Activated CD4-positive, alpha-beta T cell treated with anti-CD3 and anti-CD28 coated beads, Interleukin-2, amount 10 ng/mL, durations not matched to agents 7 days and 5 days (primary cell): Measurements from ENCODE around the gene TBC1D1. TPM values are rescaled to one million over a fixed set of nuclear protein-coding genes. Genes with fewer than 3 reads are reported as not detected.
"Not testable (repeated sequence)": the region's sequence is repeated elsewhere in the genome, so short reads cannot be mapped to it uniquely, and the experiment has no call there.

Experiments used
- CTCF ChIA-PET: fragments of 350-600 bp; sonication (Branson Sonifier 250); formaldehyde crosslinking; loops from one replicate; lab custom pipeline; 2021; ENCODE audit warnings: antibody characterized with exemption; lab: Charles Lee
- POLR2A ChIA-PET: fragments of 350-600 bp; sonication (Branson Sonifier 250); formaldehyde crosslinking; loops from one replicate; lab custom pipeline; 2021; ENCODE audit warnings: antibody characterized with exemption; lab: Charles Lee
- DNase-seq: peaks from one replicate; pipeline ENCODE4 v3.0.0-alpha.2; 2020
- H3K27ac Mint-ChIP-seq: one replicate; pipeline ENCODE4 v1.8.0; 2021; ENCODE audit warnings: mild to moderate bottlenecking, moderate library complexity, mixed read lengths
- H3K27me3 Mint-ChIP-seq: one replicate; pipeline ENCODE4 v1.8.0; 2021; ENCODE audit warnings: mixed read lengths
- H3K36me3 Mint-ChIP-seq: one replicate; pipeline ENCODE4 v1.8.0; 2021; ENCODE audit warnings: low read depth, mixed read lengths
- H3K4me1 Mint-ChIP-seq: one replicate; pipeline ENCODE4 v1.8.0; 2021; ENCODE audit warnings: mixed read lengths
- H3K4me3 Mint-ChIP-seq: one replicate; pipeline ENCODE4 v1.8.0; 2021; ENCODE audit warnings: mild to moderate bottlenecking, moderate library complexity, mixed read lengths
- H3K9me3 Mint-ChIP-seq: one replicate; pipeline ENCODE4 v1.8.0; 2021; ENCODE audit warnings: mixed read lengths
- total RNA-seq, 2 experiments: library from RNA; stranded (reverse); gene quantifications; one replicate each; pipeline ENCODE4 v1.2.3, GENCODE V29; 2021

TBC1D1 gene
- total RNA-seq, 2 experiments from 2014 or later, result 73.9 to 99.1 TPM

GRCh38 chr4:38008571-38009021, 117.7 kb downstream of the TBC1D1 start:
- no peak overlapping the region for H3K4me3 Mint-ChIP-seq
- H3K9me3 Mint-ChIP-seq, result no peaks in the 10 kb centered on the region
- peaks cover 4% of the 10 kb centered on the region for H3K36me3 Mint-ChIP-seq
- CTCF ChIA-PET, result no interaction called here
- POLR2A ChIA-PET, result no interaction called here
- H3K27me3 Mint-ChIP-seq, result no peaks in the 10 kb centered on the region
- H3K27ac Mint-ChIP-seq, result no peak overlapping the region
- H3K4me1 Mint-ChIP-seq, result peaks cover 14% of the 10 kb centered on the region
- DNase-seq, result no peak

GRCh38 chr4:38009421-38009820, 118.5 kb downstream of the TBC1D1 start:
- H3K4me3 Mint-ChIP-seq, result no peak overlapping the region
- CTCF ChIA-PET, result no interaction called here
- H3K27me3 Mint-ChIP-seq, result no peaks in the 10 kb centered on the region
- no peak for DNase-seq
- no peaks in the 10 kb centered on the region for H3K9me3 Mint-ChIP-seq
- H3K27ac Mint-ChIP-seq, result no peak overlapping the region
- peaks cover 7% of the 10 kb centered on the region for H3K36me3 Mint-ChIP-seq
- POLR2A ChIA-PET, result no interaction called here
- peaks cover 14% of the 10 kb centered on the region for H3K4me1 Mint-ChIP-seq

GRCh38 chr4:38009949-38010348, 119.1 kb downstream of the TBC1D1 start:
- no peak for DNase-seq
- ChIA-PET POLR2A (no interaction called here), CTCF (no interaction called here)
- Mint-ChIP-seq H3K36me3 (peaks cover 11% of the 10 kb centered on the region), H3K27me3 (no peaks in the 10 kb centered on the region), H3K4me3 (no peak overlapping the region), H3K9me3 (no peaks in the 10 kb centered on the region), H3K4me1 (peaks cover 14% of the 10 kb centered on the region), H3K27ac (no peak overlapping the region)

- Mint-ChIP-seq H3K9me3 (no peaks in the 10 kb centered on the region), H3K36me3 (peaks cover 8% of the 10 kb centered on the region), H3K27ac (no peak overlapping the region), H3K27me3 (no peaks in the 10 kb centered on the region), H3K4me3 (no peak overlapping the region), H3K4me1 (peaks cover 7% of the 10 kb centered on the region)
- CTCF ChIA-PET, result no interaction called here
- POLR2A ChIA-PET, result no interaction called here
- DNase-seq, result no peak
Observed at GRCh38 chr4:38011511-38012162, 120.8 kb downstream of the TBC1D1 start.

GRCh38 chr4:38013461-38014366, 122.8 kb downstream of the TBC1D1 start:
- no peaks in the 10 kb centered on the region for H3K9me3 Mint-ChIP-seq
- DNase-seq, result no peak
- CTCF ChIA-PET, result interaction anchor here (0.6 kb wide), 1 partner anchor 42 kb away, joined by 3 read pairs; no protein-coding TSS in a partner anchor

GRCh38 chr4:38014421-38014852, 123.6 kb downstream of the TBC1D1 start:
- ChIA-PET POLR2A (no interaction called here), CTCF (interaction anchor here (0.6 kb wide), 1 partner anchor 41 kb away, joined by 3 read pairs; no protein-coding TSS in a partner anchor)
- H3K36me3 Mint-ChIP-seq, result peaks cover 11% of the 10 kb centered on the region
- H3K9me3 Mint-ChIP-seq, result no peaks in the 10 kb centered on the region
- DNase-seq, result no peak
- no peak overlapping the region for H3K27ac Mint-ChIP-seq
- peaks cover 5% of the 10 kb centered on the region for H3K4me1 Mint-ChIP-seq
- no peaks in the 10 kb centered on the region for H3K27me3 Mint-ChIP-seq
- no peak overlapping the region for H3K4me3 Mint-ChIP-seq

More at GRCh38 chr4:38013461-38014366, 122.8 kb downstream of the TBC1D1 start:
- Mint-ChIP-seq H3K4me3 (no peak overlapping the region), H3K27me3 (no peaks in the 10 kb centered on the region), H3K36me3 (peaks cover 11% of the 10 kb centered on the region), H3K27ac (no peak overlapping the region), H3K4me1 (peaks cover 5% of the 10 kb centered on the region)
- POLR2A ChIA-PET, result no interaction called here

GRCh38 chr4:38015886-38016515, 125.1 kb downstream of the TBC1D1 start:
- no peaks in the 10 kb centered on the region for H3K27me3 Mint-ChIP-seq
- ChIA-PET POLR2A (no interaction called here), CTCF (no interaction called here)
- H3K27ac Mint-ChIP-seq, result no peak overlapping the region
- peaks cover 3% of the 10 kb centered on the region for H3K4me1 Mint-ChIP-seq
- H3K36me3 Mint-ChIP-seq, result peaks cover 19% of the 10 kb centered on the region
- peaks cover 3% of the 10 kb centered on the region for H3K9me3 Mint-ChIP-seq
- no peak for DNase-seq
- no peak overlapping the region for H3K4me3 Mint-ChIP-seq

- POLR2A ChIA-PET, result no interaction called here
- CTCF ChIA-PET, result no interaction called here
- H3K4me1 Mint-ChIP-seq, result peaks cover 3% of the 10 kb centered on the region
- H3K4me3 Mint-ChIP-seq, result no peak overlapping the region
- no peaks in the 10 kb centered on the region for H3K27me3 Mint-ChIP-seq
- no peak overlapping the region for H3K27ac Mint-ChIP-seq
- DNase-seq, result no peak
- peaks cover 7% of the 10 kb centered on the region for H3K9me3 Mint-ChIP-seq
- H3K36me3 Mint-ChIP-seq, result peaks cover 26% of the 10 kb centered on the region
Observed at GRCh38 chr4:38016698-38017097, 125.8 kb downstream of the TBC1D1 start.

- CTCF ChIA-PET, result no interaction called here
- Mint-ChIP-seq H3K27ac (no peak overlapping the region), H3K4me3 (no peak overlapping the region), H3K36me3 (peaks cover 35% of the 10 kb centered on the region), H3K27me3 (no peaks in the 10 kb centered on the region), H3K4me1 (peaks cover 7% of the 10 kb centered on the region), H3K9me3 (peaks cover 7% of the 10 kb centered on the region)
- POLR2A ChIA-PET, result no interaction called here
- DNase-seq, result no peak
Observed at GRCh38 chr4:38017609-38018008, 126.7 kb downstream of the TBC1D1 start.

- CTCF ChIA-PET, result interaction anchor here (1.7 kb wide), 1 partner anchor 23 kb away, joined by 3 read pairs; no protein-coding TSS in a partner anchor
- no peak for DNase-seq
- Mint-ChIP-seq H3K4me1 (peaks cover 14% of the 10 kb centered on the region), H3K36me3 (peaks cover 38% of the 10 kb centered on the region), H3K27ac (no peak overlapping the region), H3K9me3 (peaks cover 7% of the 10 kb centered on the region), H3K4me3 (no peak overlapping the region), H3K27me3 (no peaks in the 10 kb centered on the region)
- POLR2A ChIA-PET, result no interaction called here
Observed at GRCh38 chr4:38020386-38020785, 129.5 kb downstream of the TBC1D1 start.

- CTCF ChIA-PET, result interaction anchor here (1.7 kb wide), 1 partner anchor 22 kb away, joined by 3 read pairs; no protein-coding TSS in a partner anchor
- H3K4me3 Mint-ChIP-seq, H3K9me3 Mint-ChIP-seq, H3K27ac Mint-ChIP-seq, POLR2A ChIA-PET, DNase-seq, H3K27me3 Mint-ChIP-seq: not testable (repeated sequence)
- peaks cover 40% of the 10 kb centered on the region for H3K36me3 Mint-ChIP-seq
- H3K4me1 Mint-ChIP-seq, result peaks cover 20% of the 10 kb centered on the region
Observed at GRCh38 chr4:38020961-38021360, 130.1 kb downstream of the TBC1D1 start.

- H3K4me3 Mint-ChIP-seq, result no peak overlapping the region
- ChIA-PET POLR2A (no interaction called here), CTCF (no interaction called here)
- no peak overlapping the region for H3K27ac Mint-ChIP-seq
- H3K9me3 Mint-ChIP-seq, result peaks cover 7% of the 10 kb centered on the region
- no peaks in the 10 kb centered on the region for H3K27me3 Mint-ChIP-seq
- H3K4me1 Mint-ChIP-seq, result peaks cover 24% of the 10 kb centered on the region
- peaks cover 40% of the 10 kb centered on the region for H3K36me3 Mint-ChIP-seq
- DNase-seq, result no peak
Observed at GRCh38 chr4:38021751-38022150, 130.9 kb downstream of the TBC1D1 start.
